NCI-H510A (cell line): ENCODE results near the gene KANSL1L.

Experiments
- DNase-seq: peaks from one replicate; lab custom pipeline; 2025; lab: John Stamatoyannopoulos, UW

Gene KANSL1L

GRCh38 chr2:210086292-210086691, 84.9 kb downstream of the KANSL1L start:
- no peak for DNase-seq

- no peak for DNase-seq
Observed at GRCh38 chr2:210072922-210073509, 98.2 kb downstream of the KANSL1L start.

GRCh38 chr2:210072493-210072892, 98.7 kb downstream of the KANSL1L start:
- no peak for DNase-seq

- DNase-seq, result no peak
Observed at GRCh38 chr2:210063306-210063705, 107.9 kb downstream of the KANSL1L start.

DNA sequence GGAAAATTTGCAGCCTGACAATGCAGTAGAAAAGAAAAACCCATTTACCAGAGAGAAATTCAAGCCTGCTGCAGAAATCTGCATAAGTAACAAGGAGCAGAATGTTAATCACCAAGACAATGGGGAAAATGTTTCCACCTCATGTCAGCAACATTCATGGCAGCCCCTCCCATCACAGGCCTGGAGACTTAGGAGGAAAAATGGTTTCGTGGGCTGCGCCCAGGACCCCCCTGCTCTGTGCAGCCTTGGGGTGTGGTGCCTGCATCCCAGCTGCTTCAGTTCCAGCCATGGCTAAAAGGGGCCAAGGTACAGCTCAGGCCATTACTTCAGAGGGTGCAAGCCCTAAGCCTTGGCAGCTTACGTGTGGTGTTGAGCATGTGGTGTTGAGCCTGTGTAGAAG, 115.4 kb downstream of the KANSL1L start:
- no peak for DNase-seq

DNA sequence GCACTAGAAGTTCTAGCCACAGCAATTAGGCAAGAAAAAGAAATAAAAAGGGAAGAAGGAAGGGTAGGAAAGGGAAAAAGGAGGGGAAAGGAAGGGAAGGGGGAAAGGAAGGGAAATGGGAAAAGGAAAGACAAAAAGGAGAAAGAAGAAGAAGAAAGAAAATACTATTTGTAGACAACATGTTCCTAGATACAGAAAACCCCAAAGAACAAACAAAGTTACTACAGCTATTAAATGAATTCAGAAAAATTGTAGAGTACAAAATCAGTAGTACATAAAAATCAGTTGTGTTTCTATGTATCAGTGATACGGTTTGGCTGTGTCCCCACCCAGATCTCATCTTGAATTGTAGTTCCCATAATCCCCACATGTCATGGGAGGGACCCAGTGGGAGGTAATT, 116.5 kb downstream of the KANSL1L start:
- DNase-seq, result no peak

DNA sequence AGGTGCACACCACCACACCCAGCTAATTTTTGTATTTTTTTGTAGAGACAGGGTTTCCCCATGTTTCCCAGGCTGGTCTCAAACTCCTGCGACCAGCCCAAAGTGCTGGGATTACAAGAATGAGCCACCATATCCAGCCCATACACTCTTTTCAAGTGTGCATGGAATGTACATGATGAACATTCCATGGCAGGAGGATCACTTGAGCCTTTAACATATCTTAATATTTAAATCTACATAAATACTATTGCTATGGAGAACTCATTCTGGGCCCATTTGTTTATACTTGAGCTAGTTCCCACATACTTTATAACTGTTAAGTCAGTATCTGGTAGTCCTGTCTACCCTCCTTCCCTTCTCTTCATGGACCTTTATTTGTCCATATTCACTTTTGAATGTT, 120.3 kb downstream of the KANSL1L start:
- DNase-seq, result no peak

DNA sequence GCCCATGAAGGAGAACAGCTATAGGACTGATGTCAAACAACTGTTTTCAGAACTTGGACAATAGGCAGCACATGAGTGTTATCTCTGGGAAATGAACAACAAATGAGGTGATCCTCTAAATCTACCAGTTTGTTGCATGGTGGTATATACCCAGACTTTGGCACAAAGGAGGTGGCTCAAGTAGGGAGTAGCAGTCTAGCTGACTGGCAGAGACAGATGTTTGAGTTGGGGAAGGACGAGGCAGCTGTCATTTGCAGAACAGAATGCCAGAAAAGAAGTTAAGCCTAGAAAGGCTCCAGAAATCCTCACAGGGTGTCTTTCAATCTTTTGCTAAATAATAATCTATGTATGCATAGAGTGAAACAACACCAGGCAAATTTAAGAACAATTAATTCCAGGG, 121.4 kb downstream of the KANSL1L start:
- DNase-seq, result no peak

GRCh38 chr2:210046851-210047500, 124.2 kb downstream of the KANSL1L start:
- no peak for DNase-seq

DNA sequence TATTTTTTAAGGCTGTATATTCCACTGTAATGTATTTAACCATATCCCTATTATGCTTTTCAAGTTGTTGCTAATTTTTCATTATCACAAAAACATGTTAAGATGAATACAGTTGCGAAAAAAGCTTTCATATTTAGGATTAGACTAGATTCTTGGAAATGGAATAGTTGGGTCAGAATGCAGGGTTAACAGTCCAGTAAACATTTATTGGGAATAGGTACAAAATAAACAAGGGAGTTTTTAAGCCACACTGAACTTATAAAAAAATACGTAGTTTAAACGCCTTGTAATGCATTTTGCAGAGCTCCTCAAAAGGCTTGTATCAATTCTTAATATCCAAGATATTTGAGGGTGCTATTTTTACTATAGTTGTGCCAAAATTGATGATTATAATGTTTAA, 133.1 kb downstream of the KANSL1L start:
- DNase-seq, result no peak

- no peak for DNase-seq
Observed at GRCh38 chr2:210035679-210036078, 135.5 kb downstream of the KANSL1L start.

DNA sequence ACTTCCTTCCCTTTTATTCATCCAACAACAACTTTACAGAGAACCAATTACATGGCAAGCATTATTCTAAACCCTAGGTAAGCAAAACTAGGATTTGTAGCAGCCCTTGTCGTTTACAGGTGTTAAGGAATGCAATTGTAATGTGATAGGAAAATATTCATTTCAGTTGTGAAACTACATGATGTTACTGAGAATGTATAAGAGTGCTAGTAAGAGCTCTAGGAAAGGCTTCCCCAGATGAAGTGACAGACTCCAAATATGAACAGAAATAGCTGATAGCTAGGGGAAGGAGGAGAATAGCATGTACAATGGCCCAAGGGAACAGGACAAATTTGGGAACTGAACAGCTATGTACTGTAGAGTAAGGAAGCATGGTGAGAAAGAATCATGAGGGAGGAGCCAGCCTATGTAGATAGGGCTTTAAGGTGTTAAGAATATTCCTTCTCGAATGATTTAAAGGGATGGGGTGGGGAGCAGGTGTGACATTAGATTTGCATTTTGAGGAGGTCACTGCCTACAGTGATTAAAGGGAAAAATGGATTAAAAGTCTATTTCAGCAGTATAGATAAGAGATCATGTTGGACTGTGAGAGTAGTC, 137.0 kb downstream of the KANSL1L start:
- DNase-seq, result no peak

GRCh38 chr2:210028178-210028577, 143.0 kb downstream of the KANSL1L start:
- no peak for DNase-seq

DNA sequence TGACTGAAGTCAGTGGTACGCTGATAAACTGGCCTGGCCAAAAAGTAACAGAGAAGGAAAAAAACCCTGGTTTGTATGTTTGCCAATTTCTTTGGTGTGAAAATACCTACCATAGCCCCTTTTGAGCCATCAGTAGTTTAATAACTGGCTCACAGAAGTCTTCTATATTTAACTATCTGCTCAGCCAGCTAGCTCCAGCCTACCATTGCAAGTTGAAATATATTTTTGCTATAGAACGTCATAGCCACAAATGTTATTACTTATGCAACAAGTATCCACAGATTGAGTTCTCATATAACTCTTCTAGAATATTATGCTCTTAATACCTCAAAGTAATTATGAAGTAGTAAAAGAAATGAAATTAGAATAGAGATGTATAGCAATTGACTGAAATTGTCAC, 143.6 kb downstream of the KANSL1L start:
- no peak for DNase-seq

- DNase-seq, result no peak
Observed at GRCh38 chr2:210022824-210023223, 148.4 kb downstream of the KANSL1L start.

DNA sequence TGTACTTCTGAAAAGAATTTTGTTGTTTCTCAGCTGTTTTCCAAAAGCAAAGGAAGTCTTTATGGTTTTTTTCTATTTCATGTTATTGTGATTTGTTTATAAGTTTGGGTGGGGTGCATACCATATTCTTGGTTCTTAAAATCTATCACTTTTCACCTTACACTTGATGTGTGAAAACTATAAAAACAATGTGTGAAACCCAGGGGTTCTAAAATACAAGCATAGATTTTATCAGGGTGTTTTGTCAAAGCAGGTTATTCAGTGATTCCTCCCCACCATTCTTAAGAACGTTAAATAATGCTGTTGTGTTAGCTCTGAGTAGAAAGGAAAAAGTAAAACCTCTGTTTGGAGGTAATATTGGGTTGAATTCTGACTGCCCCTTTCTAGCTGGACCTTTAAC, 151.1 kb downstream of the KANSL1L start:
- no peak for DNase-seq

DNA sequence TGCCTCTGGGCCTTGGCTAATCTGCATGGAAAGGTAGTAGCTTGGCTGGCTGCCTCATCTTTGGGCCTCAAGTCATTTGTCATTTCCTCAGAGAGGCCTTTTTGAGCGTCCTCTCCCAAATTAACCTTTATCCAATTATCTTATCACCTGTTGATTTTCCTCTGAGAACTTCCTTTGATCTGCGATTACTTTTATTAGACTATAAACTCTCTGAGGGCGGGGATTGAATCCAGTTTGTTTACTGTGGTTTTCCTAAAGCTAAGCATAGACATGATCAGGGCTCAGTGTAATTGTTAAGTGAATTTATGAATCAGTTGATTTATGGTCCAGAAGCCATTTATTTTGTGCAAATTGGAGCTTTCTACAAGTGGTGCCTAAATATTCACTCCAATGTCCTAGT, 161.3 kb downstream of the KANSL1L start:
- DNase-seq, result no peak

DNA sequence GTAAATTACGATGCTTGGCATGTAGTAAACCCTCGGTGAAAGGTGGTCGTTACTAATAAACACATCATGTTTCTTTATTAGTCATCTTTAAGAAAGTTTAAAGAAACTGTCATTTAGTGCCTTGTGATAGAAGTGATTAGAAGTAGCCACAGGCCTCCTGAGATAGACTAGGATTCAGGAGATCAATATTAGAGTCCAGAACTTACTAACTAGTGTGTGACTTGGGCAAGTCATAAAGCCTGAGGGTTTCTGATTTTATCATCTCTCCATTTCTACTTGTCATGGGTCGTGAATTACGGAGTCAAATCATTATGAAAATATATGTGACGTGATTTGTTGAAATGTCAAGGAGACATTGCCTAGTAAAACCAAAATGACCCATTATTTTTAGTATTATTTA, 162.1 kb downstream of the KANSL1L start:
- DNase-seq, result no peak

DNA sequence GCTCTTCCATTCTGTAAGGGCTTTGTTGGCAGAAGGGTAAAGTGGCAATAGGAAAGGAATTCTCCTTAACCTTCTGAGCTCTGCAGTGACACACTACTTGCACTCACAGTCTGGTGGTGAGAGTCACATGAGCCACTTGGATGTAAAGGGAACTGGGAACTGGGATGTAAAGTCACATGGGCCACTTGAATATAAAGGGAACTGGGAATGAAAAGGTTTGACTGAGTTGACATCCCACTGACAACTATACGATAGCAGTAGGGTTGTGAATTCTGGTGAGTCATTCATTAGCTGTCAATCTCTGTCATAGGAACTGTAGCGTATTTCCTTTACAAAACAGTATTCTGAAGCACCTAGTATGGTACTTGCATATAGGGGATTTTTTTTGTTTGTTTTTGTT, 163.3 kb downstream of the KANSL1L start:
- no peak for DNase-seq

- no peak for DNase-seq
Observed at GRCh38 chr2:210004881-210005280, 166.3 kb downstream of the KANSL1L start.

- no peak for DNase-seq
Observed at GRCh38 chr2:210003359-210003758, 167.8 kb downstream of the KANSL1L start.

- DNase-seq, result peak; percentile 87
Observed at GRCh38 chr2:210002158-210003157, 168.8 kb downstream of the KANSL1L start, which contains the start of gene RPE. RPE (plus strand) TSS chr2:210002638; CDS start chr2:210002662, 24 bp downstream.
